Neural crest cell (in vitro differentiated cells): ENCODE results near the gene P3H2. TPM values are rescaled to one million over a fixed set of nuclear protein-coding genes. Genes with fewer than 3 reads are reported as not detected.

Experiments
- DNase-seq: peaks from one replicate; pipeline ENCODE4 v3.0.0; 2021; ENCODE audit warnings: low read depth, mixed read lengths, low spot score
- H3K27ac Mint-ChIP-seq: one replicate; pipeline ENCODE4 v1.8.0; 2021; ENCODE audit warnings: mild to moderate bottlenecking, mixed read lengths; ENCODE audit not compliant: unreplicated experiment
- H3K27me3 Mint-ChIP-seq: 2 replicates; pipeline ENCODE4 v1.8.0; 2021; ENCODE audit warnings: low read depth, mild to moderate bottlenecking, mixed read lengths
- H3K36me3 Mint-ChIP-seq: 2 replicates; pipeline ENCODE4 v1.8.0; 2021; ENCODE audit warnings: low read depth, mild to moderate bottlenecking, mixed read lengths
- H3K4me1 Mint-ChIP-seq: 2 replicates; pipeline ENCODE4 v1.8.0; 2021; ENCODE audit warnings: mixed read lengths
- H3K4me3 Mint-ChIP-seq: one replicate; pipeline ENCODE4 v1.8.0; 2021; ENCODE audit warnings: mild to moderate bottlenecking, mixed read lengths
- H3K9me3 Mint-ChIP-seq: 2 replicates; pipeline ENCODE4 v1.8.0; 2021; ENCODE audit warnings: mixed read lengths
- CTCF ChIP-seq: fragments of 200-600 bp; sonication (generic); conservative IDR thresholded peaks from 2 replicates; pipeline ENCODE4 v1.5.0; 2021; ENCODE audit warnings: antibody characterized with exemption, mild to moderate bottlenecking
- total RNA-seq: library from RNA; stranded (reverse); gene quantifications from 2 replicates; pipeline ENCODE4 v1.2.1, GENCODE V29; 2021

The P3H2 gene
- total RNA-seq, 1 donor from 2014 or later, result 4.1 TPM

GRCh38 chr3:190094160-190094718 lies 26.5 kb downstream of the P3H2 start:
- peaks cover 10% of the 10 kb centered on the region for H3K9me3 Mint-ChIP-seq
- peaks cover 30% of the 10 kb centered on the region for H3K4me1 Mint-ChIP-seq
- H3K27ac Mint-ChIP-seq, result no peak overlapping the region
- peaks cover 3% of the 10 kb centered on the region for H3K36me3 Mint-ChIP-seq
- H3K4me3 Mint-ChIP-seq, result no peak overlapping the region
- H3K27me3 Mint-ChIP-seq, result no peaks in the 10 kb centered on the region
- DNase-seq, result no peak
- no peak for TF ChIP-seq CTCF

- TF ChIP-seq CTCF, result no peak
- peaks cover 10% of the 10 kb centered on the region for H3K9me3 Mint-ChIP-seq
- H3K36me3 Mint-ChIP-seq, result peaks cover 3% of the 10 kb centered on the region
Measured at GRCh38 chr3:190092250-190092649, 28.4 kb downstream of the P3H2 start.

GRCh38 chr3:190089711-190090110 lies 31.0 kb downstream of the P3H2 start:
- Mint-ChIP-seq H3K4me3 (no peak overlapping the region), H3K27me3 (no peaks in the 10 kb centered on the region), H3K27ac (no peak overlapping the region), H3K4me1 (peaks cover 13% of the 10 kb centered on the region), H3K36me3 (no peaks in the 10 kb centered on the region), H3K9me3 (peaks cover 7% of the 10 kb centered on the region)
- no peak for TF ChIP-seq CTCF
- DNase-seq, result no peak

More at GRCh38 chr3:190092250-190092649, 28.4 kb downstream of the P3H2 start:
- peaks cover 18% of the 10 kb centered on the region for H3K4me1 Mint-ChIP-seq
- H3K27me3 Mint-ChIP-seq, result no peaks in the 10 kb centered on the region
- H3K27ac Mint-ChIP-seq, result no peak overlapping the region
- no peak overlapping the region for H3K4me3 Mint-ChIP-seq
- no peak for DNase-seq

- TF ChIP-seq CTCF, result no peak
- Mint-ChIP-seq H3K4me3 (no peak overlapping the region), H3K9me3 (peaks cover 4% of the 10 kb centered on the region), H3K36me3 (no peaks in the 10 kb centered on the region), H3K27ac (no peak overlapping the region), H3K27me3 (no peaks in the 10 kb centered on the region), H3K4me1 (peaks cover 13% of the 10 kb centered on the region)
- no peak for DNase-seq
Measured at GRCh38 chr3:190088890-190089289, 31.8 kb downstream of the P3H2 start.

GRCh38 chr3:190086191-190086590 lies 34.5 kb downstream of the P3H2 start:
- DNase-seq, result no peak
- H3K27ac Mint-ChIP-seq, result no peak overlapping the region
- H3K27me3 Mint-ChIP-seq, result no peaks in the 10 kb centered on the region
- no peaks in the 10 kb centered on the region for H3K36me3 Mint-ChIP-seq
- H3K9me3 Mint-ChIP-seq, result no peaks in the 10 kb centered on the region
- no peak for TF ChIP-seq CTCF
- H3K4me3 Mint-ChIP-seq, result no peak overlapping the region
- peaks cover 10% of the 10 kb centered on the region for H3K4me1 Mint-ChIP-seq

GRCh38 chr3:190084983-190085382 lies 35.7 kb downstream of the P3H2 start:
- H3K36me3 Mint-ChIP-seq, result no peaks in the 10 kb centered on the region
- H3K4me3 Mint-ChIP-seq, result no peak overlapping the region
- peaks cover 10% of the 10 kb centered on the region for H3K4me1 Mint-ChIP-seq
- no peaks in the 10 kb centered on the region for H3K27me3 Mint-ChIP-seq
- TF ChIP-seq CTCF, result no peak
- H3K27ac Mint-ChIP-seq, result no peak overlapping the region
- H3K9me3 Mint-ChIP-seq, result no peaks in the 10 kb centered on the region
- no peak for DNase-seq
